ENCODE data around the gene LAMA2. TPM values are rescaled to one million over a fixed set of nuclear protein-coding genes. Genes with fewer than 3 reads are reported as not detected.

Gene LAMA2
- total and polyA plus RNA-seq, 2 donors (not counting 1 experiment from before 2014, with no cell fraction given): 19.5 to 67.5 TPM

- H3K27ac ChIP-seq (ENCODE audit: insufficient read depth, low read length): no peak overlapping the region
- no peaks in the 10 kb centered on the region for H3K9me3 ChIP-seq (ENCODE audit: control insufficient read depth, insufficient read depth, low read depth, low read length)
- H3K79me2 ChIP-seq (ENCODE audit: control insufficient read depth, insufficient read depth, low read length): no peaks in the 10 kb centered on the region
- peak in 1 of 2 donors; percentile 17 for DNase-seq (ENCODE audit: low read depth in 2 of 2)
- no peak overlapping the region for H3K4me3 ChIP-seq (replicated peaks in 1 of 4; ENCODE audit: control extremely low read depth in 1 of 4, insufficient read depth in 1 of 4, low read depth in 3 of 4, low read length in 4 of 4)
- no peaks in the 10 kb centered on the region for H3K4me1 ChIP-seq (ENCODE audit: control insufficient read depth, extremely low read depth, insufficient read depth, low read length)
- H3K4me2 ChIP-seq (ENCODE audit: extremely low read depth, insufficient read depth, low read length): no peak overlapping the region
- no peak overlapping the region for H3K9ac ChIP-seq (ENCODE audit: insufficient read depth, low read length)
- H2AFZ ChIP-seq (ENCODE audit: low read length): no peak overlapping the region
- TF ChIP-seq EZH2 (IDR thresholded peaks at IDR 0.05; ENCODE audit: low read length, missing control alignments): no peak
- no peak for TF ChIP-seq CTCF (conservative IDR thresholded peaks at IDR 0.05 in 1 of 2, IDR thresholded peaks at IDR 0.05 in 1 of 2; ENCODE audit: low read depth in 1 of 2, low read length in 2 of 2)
- no peaks in the 10 kb centered on the region for H3K36me3 ChIP-seq (ENCODE audit: control insufficient read depth, insufficient read depth, low read length)
- H3K27me3 ChIP-seq (ENCODE audit: control insufficient read depth, insufficient read depth, low read length): no peaks in the 10 kb centered on the region
- no peaks in the 10 kb centered on the region for H4K20me1 ChIP-seq (ENCODE audit: control insufficient read depth, extremely low read depth, insufficient read depth, low read length)
Observed at GRCh38 chr6:129276986-129277385, 394.0 kb downstream of the LAMA2 start.

GRCh38 chr6:129279343-129280292 is 396.7 kb downstream of the LAMA2 start:
- H3K27me3 ChIP-seq (ENCODE audit: control insufficient read depth, insufficient read depth, low read length): no peaks in the 10 kb centered on the region
- no peak overlapping the region for H3K4me2 ChIP-seq (ENCODE audit: extremely low read depth, insufficient read depth, low read length)
- H3K4me1 ChIP-seq (ENCODE audit: control insufficient read depth, extremely low read depth, insufficient read depth, low read length): no peaks in the 10 kb centered on the region
- TF ChIP-seq CTCF (conservative IDR thresholded peaks at IDR 0.05 in 1 of 2, IDR thresholded peaks at IDR 0.05 in 1 of 2; ENCODE audit: low read depth in 1 of 2, low read length in 2 of 2) (no peak), EZH2 (IDR thresholded peaks at IDR 0.05; ENCODE audit: low read length, missing control alignments) (no peak)
- H3K9me3 ChIP-seq (ENCODE audit: control insufficient read depth, insufficient read depth, low read depth, low read length): no peaks in the 10 kb centered on the region
- no peaks in the 10 kb centered on the region for H3K36me3 ChIP-seq (ENCODE audit: control insufficient read depth, insufficient read depth, low read length)
- DNase-seq (ENCODE audit: low read depth in 2 of 2): no peak
- no peak overlapping the region for H2AFZ ChIP-seq (ENCODE audit: low read length)
- H4K20me1 ChIP-seq (ENCODE audit: control insufficient read depth, extremely low read depth, insufficient read depth, low read length): no peaks in the 10 kb centered on the region
- H3K9ac ChIP-seq (ENCODE audit: insufficient read depth, low read length): no peak overlapping the region
- no peak overlapping the region for H3K27ac ChIP-seq (ENCODE audit: insufficient read depth, low read length)
- no peak overlapping the region for H3K4me3 ChIP-seq (replicated peaks in 1 of 4; ENCODE audit: control extremely low read depth in 1 of 4, insufficient read depth in 1 of 4, low read depth in 3 of 4, low read length in 4 of 4)
- H3K79me2 ChIP-seq (ENCODE audit: control insufficient read depth, insufficient read depth, low read length): no peaks in the 10 kb centered on the region

GRCh38 chr6:129280293-129280644 is 397.3 kb downstream of the LAMA2 start:
- H2AFZ ChIP-seq (ENCODE audit: low read length): no peak overlapping the region
- H3K36me3 ChIP-seq (ENCODE audit: control insufficient read depth, insufficient read depth, low read length): no peaks in the 10 kb centered on the region
- H3K27ac ChIP-seq (ENCODE audit: insufficient read depth, low read length): no peak overlapping the region
- no peak overlapping the region for H3K9ac ChIP-seq (ENCODE audit: insufficient read depth, low read length)
- H3K9me3 ChIP-seq (ENCODE audit: control insufficient read depth, insufficient read depth, low read depth, low read length): no peaks in the 10 kb centered on the region
- no peak overlapping the region for H3K4me2 ChIP-seq (ENCODE audit: extremely low read depth, insufficient read depth, low read length)
- no peak overlapping the region for H3K4me3 ChIP-seq (replicated peaks in 1 of 4; ENCODE audit: control extremely low read depth in 1 of 4, insufficient read depth in 1 of 4, low read depth in 3 of 4, low read length in 4 of 4)
- no peak for DNase-seq (ENCODE audit: low read depth in 2 of 2)
- no peaks in the 10 kb centered on the region for H3K4me1 ChIP-seq (ENCODE audit: control insufficient read depth, extremely low read depth, insufficient read depth, low read length)
- no peak for TF ChIP-seq EZH2 (IDR thresholded peaks at IDR 0.05; ENCODE audit: low read length, missing control alignments)
- TF ChIP-seq CTCF (conservative IDR thresholded peaks at IDR 0.05 in 1 of 2, IDR thresholded peaks at IDR 0.05 in 1 of 2; ENCODE audit: low read depth in 1 of 2, low read length in 2 of 2): no peak
- no peaks in the 10 kb centered on the region for H3K79me2 ChIP-seq (ENCODE audit: control insufficient read depth, insufficient read depth, low read length)
- no peaks in the 10 kb centered on the region for H4K20me1 ChIP-seq (ENCODE audit: control insufficient read depth, extremely low read depth, insufficient read depth, low read length)
- H3K27me3 ChIP-seq (ENCODE audit: control insufficient read depth, insufficient read depth, low read length): no peaks in the 10 kb centered on the region

All from fibroblast of lung (primary cell).